GM12892 (cell line): ENCODE results near the gene PLA2G15.

ENCODE experiments used
- POLR2AphosphoS5 ChIP-seq: IDR thresholded peaks from 2 replicates; pipeline ENCODE4 v1.6.1; 2011; ENCODE audit warnings: low read depth, low read length, control low read depth
- TAF1 ChIP-seq: IDR thresholded peaks from 2 replicates; pipeline ENCODE4 v1.6.1; 2011; ENCODE audit warnings: low read depth, mild to moderate bottlenecking, control low read depth, low read length, borderline replicate concordance

DNA sequence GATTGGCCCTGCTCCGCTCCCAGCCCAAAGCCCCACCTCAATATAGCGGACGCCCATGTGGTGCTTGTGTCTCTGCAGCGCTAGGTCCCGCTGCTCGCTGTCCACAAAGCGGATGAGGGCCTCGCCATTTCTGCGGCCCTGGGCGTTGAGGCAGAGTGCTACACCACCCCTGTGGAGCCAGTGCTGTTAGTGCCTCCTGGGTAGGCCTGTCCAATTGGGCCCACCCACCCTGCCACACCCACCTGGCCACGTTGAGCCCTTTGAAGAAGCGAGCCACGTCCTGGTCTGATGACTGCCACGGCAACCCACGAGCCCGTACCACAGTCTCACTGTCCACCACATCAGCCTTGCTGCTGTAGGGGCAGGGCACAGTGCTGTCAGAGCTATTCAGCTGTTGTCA is 12.8 kb upstream of the PLA2G15 start:
- no peak for TF ChIP-seq POLR2AphosphoS5
- TF ChIP-seq TAF1, result no peak
